GM21528 (cell line): Measurements from ENCODE around the gene DNAH2.

Experiments
- ATAC-seq: cut with Tn5 transposase; IDR thresholded peaks from one replicate; pipeline ENCODE4 v1.9.1; 2021; ENCODE audit warnings: mild to moderate bottlenecking, moderate library complexity; ENCODE audit not compliant: unreplicated experiment, low FRiP score

DNAH2 gene, protein sequence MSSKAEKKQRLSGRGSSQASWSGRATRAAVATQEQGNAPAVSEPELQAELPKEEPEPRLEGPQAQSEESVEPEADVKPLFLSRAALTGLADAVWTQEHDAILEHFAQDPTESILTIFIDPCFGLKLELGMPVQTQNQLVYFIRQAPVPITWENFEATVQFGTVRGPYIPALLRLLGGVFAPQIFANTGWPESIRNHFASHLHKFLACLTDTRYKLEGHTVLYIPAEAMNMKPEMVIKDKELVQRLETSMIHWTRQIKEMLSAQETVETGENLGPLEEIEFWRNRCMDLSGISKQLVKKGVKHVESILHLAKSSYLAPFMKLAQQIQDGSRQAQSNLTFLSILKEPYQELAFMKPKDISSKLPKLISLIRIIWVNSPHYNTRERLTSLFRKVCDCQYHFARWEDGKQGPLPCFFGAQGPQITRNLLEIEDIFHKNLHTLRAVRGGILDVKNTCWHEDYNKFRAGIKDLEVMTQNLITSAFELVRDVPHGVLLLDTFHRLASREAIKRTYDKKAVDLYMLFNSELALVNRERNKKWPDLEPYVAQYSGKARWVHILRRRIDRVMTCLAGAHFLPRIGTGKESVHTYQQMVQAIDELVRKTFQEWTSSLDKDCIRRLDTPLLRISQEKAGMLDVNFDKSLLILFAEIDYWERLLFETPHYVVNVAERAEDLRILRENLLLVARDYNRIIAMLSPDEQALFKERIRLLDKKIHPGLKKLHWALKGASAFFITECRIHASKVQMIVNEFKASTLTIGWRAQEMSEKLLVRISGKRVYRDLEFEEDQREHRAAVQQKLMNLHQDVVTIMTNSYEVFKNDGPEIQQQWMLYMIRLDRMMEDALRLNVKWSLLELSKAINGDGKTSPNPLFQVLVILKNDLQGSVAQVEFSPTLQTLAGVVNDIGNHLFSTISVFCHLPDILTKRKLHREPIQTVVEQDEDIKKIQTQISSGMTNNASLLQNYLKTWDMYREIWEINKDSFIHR (N-terminal part only)

GRCh38 chr17:7716901-7717755, at the start of gene DNAH2:
Gene DNAH2 (plus strand): TSS chr17:7717744. CDS start chr17:7719735, 1,991 bp downstream.
- ATAC-seq = no peak

- no peak for ATAC-seq
Observed at GRCh38 chr17:7668482-7668881, 49.1 kb upstream of the DNAH2 start.

DNA sequence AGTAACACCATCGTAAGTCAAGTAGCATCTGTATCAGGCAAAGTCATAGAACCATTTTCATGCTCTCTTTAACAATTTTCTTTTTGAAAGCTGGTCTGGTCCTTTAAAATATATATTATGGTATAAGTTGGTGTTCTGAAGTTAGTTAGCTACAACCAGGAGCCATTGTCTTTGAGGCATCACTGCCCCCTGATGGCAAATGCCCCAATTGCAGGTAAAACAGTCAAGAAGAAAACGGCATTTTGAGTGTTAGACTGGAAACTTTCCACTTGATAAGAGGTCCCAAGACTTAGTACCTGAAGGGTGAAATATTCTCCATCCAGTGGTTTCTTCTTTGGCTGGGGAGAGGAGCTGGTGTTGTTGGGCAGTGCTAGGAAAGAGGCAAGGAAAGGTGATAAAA, 44.3 kb upstream of the DNAH2 start:
- ATAC-seq = no peak

GRCh38 chr17:7674934-7675333, 42.6 kb upstream of the DNAH2 start:
- ATAC-seq = no peak

- ATAC-seq = no peak
Observed at GRCh38 chr17:7676533-7676932, 41.0 kb upstream of the DNAH2 start.

DNA sequence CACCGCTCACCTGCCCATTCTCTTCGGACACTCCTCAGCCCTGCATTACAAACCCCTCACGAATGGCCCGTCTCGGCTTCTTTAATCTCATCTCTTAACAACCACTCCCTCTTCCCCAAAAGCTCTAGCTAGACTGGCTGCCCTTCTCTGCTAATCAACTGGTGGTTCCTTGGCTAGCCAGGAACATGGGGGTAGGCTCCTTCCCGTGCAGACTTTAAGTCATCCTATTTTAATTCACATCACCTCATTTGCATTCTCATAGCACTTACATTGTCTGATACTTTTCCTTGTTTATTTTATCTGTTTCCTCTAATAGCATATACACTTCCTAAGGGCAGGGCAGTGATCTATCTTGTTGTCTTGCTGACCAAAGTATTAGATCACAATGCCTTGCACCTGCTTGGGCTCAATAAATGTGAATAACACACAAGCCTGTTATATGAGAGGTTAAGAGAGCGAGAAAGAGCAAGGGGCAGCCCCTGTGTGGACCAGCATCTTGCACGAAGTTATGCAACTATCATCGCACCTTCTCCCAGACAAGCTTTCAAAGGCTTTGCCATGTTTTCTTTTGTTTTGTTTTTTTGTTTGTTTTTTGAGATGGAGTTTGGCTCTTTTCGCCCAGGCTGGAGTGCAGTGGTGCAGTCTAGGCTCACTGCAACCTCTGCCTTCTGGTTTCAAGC, 40.0 kb upstream of the DNAH2 start:
- ATAC-seq = no peak

GRCh38 chr17:7684851-7685532, 32.6 kb upstream of the DNAH2 start:
- ATAC-seq = no peak

DNA sequence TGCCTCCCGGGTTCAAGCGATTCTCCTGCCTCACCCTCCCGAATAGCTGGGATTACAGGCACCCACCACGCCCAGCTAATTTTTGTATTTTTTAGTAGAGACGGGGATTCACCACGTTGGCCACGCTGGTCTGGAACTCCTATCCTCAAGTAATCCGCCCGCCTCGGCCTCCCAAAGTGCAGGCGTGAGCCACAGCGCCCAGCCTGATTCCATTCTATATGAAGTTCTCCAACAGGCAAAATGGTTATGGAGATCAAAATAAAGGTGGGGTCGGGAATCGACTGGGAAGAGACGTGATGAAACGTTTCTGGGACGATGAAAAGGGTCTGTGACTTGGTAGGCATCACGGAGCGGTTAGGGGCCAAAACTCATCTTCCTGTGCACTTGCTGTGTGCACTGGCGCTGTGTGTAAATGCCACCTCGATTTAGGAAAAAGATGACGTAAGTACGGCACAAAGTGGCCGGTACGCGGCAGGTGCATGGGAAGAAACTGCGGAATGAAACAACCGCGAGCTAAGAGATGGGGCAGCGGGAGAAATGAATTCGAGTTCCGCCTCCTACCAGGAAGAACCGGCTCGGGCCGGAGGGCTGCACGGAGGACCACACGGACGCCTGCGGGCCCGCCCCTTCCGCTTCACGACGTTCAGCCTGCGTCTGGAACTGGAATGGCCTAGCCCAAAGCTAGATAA, 31.9 kb upstream of the DNAH2 start:
- ATAC-seq = peak; percentile 55

GRCh38 chr17:7686222-7687071, 31.1 kb upstream of the DNAH2 start:
- peak; percentile 53 for ATAC-seq

GRCh38 chr17:7687072-7687907, 30.3 kb upstream of the DNAH2 start, which contains the start of gene TP53:
Gene TP53 (minus strand): TSS chr17:7687490. CDS start chr17:7676594, 10,896 bp downstream.
- ATAC-seq = no peak

GRCh38 chr17:7687908-7688807, 29.4 kb upstream of the DNAH2 start, which contains the start of gene WRAP53:
Gene WRAP53 (plus strand): TSS chr17:7688477. CDS start chr17:7688649, 172 bp downstream.
- peak; percentile 59 for ATAC-seq

DNA sequence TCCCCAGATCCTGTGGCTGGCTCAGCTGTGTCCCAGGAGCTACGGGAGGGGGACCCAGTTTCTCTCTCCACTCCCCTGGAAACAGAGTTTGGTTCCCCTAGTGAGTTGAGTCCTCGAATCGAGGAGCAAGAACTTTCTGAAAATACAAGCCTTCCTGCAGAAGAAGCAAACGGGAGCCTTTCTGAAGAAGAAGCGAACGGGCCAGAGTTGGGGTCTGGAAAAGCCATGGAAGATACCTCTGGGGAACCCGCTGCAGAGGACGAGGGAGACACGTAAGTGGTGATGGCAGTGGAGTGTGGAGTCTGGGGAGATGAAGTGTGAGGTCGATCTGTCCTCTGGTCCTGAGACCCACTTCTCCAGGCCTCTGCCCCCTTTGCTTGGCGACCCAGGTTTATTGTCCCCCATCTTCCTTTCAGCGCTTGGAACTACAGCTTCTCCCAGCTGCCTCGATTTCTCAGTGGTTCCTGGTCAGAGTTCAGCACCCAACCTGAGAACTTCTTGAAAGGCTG, 28.7 kb upstream of the DNAH2 start:
- no peak for ATAC-seq

DNA sequence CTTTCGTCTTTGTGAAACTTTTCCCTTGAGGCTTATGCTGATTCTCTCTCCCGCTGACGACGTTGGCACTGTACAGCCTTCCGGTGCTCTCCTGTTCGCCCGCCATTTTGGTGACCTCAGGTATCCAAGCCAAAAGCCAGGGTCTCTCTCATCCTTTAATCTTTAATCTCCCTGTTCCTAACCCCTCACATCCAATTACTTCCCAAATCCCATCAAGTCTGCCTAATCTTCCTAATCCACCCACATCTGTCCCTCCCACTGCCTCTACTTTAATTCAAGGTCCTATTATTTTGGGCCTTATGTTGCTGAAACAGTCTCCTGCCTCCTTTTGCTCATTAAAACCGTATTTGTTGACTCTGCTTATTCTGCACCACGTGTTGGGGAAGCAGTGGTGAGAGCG, 22.0 kb upstream of the DNAH2 start:
- no peak for ATAC-seq

- no peak for ATAC-seq
Observed at GRCh38 chr17:7697828-7698588, 19.5 kb upstream of the DNAH2 start.

- ATAC-seq = no peak
Observed at GRCh38 chr17:7700510-7700909, 17.0 kb upstream of the DNAH2 start.
